HL-60/S4 treated with phorbol 12-myristate 13-acetate at 8.2 ng/mL for 4 days and 3 days (cell line): ENCODE measurements around the gene NELL2.

Experiments used
- in situ Hi-C: fragments of 300-500 bp; cut with MboI; formaldehyde crosslinking; loops from 2 replicates; pipeline ENCODE4 v1.15.0; 2022; ENCODE audit warnings: low sequenced_read_pairs

Gene NELL2

GRCh38 chr12:44490181-44490580, 385.9 kb downstream of the NELL2 start:
- in situ Hi-C loops, result no loop called here

DNA sequence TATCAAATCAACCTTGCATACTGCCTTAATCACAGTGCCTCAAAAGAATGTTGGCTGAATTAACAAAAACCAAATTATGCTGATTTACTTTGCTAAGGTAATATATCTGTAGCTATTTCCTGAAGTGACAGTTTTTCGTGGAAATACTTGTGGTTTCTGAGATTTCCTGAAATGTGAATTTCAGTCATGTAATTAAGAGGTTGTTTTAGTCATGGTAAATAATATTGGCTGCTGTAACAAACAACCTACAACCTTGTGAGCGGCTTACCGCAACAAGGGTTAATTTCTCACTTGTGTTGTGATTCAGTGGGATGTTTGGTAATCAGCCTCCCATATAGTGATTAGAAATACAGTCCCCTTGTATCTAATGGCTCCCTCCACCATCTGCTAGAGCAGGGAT, 387.9 kb downstream of the NELL2 start:
- in situ Hi-C loops, result no loop called here

- in situ Hi-C loops, result no loop called here
Observed at GRCh38 chr12:44484862-44485261, 391.3 kb downstream of the NELL2 start.

- in situ Hi-C loops, result no loop called here
Observed at GRCh38 chr12:44477331-44477980, 398.7 kb downstream of the NELL2 start.

DNA sequence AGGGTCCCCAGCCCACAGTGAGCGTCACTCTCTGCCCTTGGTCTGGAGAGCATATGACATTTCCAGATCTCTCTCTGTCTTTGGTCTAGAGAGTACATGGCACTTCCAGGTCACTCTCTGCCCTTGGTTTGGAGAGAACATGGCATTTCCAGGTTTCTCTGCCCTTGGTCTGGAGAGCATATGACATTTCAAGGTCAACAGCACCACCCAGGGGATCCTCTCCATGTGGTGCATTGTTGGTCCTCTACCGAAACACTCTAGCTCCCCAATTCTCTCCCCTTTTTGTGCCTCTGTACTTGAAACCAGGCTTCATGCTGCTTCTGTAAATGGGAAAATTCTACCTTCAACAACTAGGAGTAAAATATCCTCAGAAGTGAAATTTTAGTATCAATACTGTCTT, 399.4 kb downstream of the NELL2 start:
- in situ Hi-C loops, result no loop called here

GRCh38 chr12:44465139-44465538, 411.0 kb downstream of the NELL2 start:
- in situ Hi-C loops, result no loop called here

- in situ Hi-C loops, result no loop called here
Observed at GRCh38 chr12:44464180-44464579, 411.9 kb downstream of the NELL2 start.

DNA sequence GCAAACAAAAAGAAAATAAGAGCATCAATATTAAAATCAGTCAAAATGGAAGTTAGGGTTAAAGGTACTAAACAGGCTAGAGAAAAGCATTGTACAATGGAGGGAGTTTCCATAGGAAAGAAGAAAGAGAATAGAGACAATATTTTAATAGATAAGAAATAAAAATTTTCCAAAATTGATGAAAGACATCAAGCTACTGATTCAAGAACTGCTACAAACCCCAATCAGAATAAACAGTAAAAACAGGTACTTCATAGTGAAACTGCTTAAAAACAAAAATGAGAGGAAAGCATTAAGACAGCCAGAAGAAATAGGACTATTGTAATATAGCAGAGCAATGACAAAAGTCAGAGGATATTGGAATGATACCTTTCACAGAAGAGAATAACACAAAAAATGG, 413.4 kb downstream of the NELL2 start:
- in situ Hi-C loops, result no loop called here

GRCh38 chr12:44460261-44460660, 415.9 kb downstream of the NELL2 start:
- in situ Hi-C loops, result no loop called here

DNA sequence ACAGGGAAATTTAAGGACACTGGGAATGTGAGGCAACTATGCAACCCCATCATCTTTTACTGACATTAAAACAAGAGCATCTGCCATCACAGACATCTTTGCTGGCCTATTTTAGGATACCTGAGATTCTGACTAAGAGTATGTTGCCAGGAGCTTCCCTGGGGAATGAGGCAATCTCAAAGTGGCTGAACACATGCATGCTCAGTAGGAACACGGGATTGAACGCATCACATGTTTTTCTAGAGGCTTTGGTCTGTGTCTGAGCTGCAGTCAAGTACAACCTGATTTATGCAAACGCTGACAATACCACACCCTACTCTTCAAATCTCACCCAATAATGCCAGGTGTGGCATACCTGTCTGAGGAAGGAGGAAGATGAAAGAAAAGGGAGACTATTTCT, 416.5 kb downstream of the NELL2 start:
- in situ Hi-C loops, result no loop called here
